HepG2 (cell line): ENCODE results near the gene SERPINA3. TPM values are rescaled to one million over a fixed set of nuclear protein-coding genes. Genes with fewer than 3 reads are reported as not detected.

Experiments used
- ARID5B ChIP-seq: IDR thresholded peaks from 2 replicates; pipeline ENCODE4 v1.4.0; 2020; ENCODE audit warnings: mild to moderate bottlenecking, missing genetic modification reagents
- CEBPB ChIP-seq: IDR thresholded peaks from 2 replicates; pipeline ENCODE4 v1.6.1; 2011; ENCODE audit warnings: low read depth, low read length, improper control_type of control experiment, borderline replicate concordance
- HIVEP1 ChIP-seq: sonication (generic); formaldehyde crosslinking; IDR thresholded peaks from 2 replicates; pipeline ENCODE4 v1.4.0; 2020; ENCODE audit warnings: mild to moderate bottlenecking, missing genetic modification reagents
- IRF2 ChIP-seq: IDR thresholded peaks from 2 replicates; pipeline ENCODE4 v1.6.1; 2018; ENCODE audit warnings: missing genetic modification reagents, missing compliant biosample characterization
- TAF15 ChIP-seq: fragments of 200-400 bp; formaldehyde crosslinking; IDR thresholded peaks from one replicate; pipeline ENCODE4 v1.6.1; 2018; ENCODE audit warnings: mild to moderate bottlenecking, low read depth, low read length; ENCODE audit not compliant: poor library complexity, severe bottlenecking
- ZNF350 ChIP-seq: sonication (generic); formaldehyde crosslinking; IDR thresholded peaks from 2 replicates; pipeline ENCODE4 v1.4.0; 2020; ENCODE audit warnings: mild to moderate bottlenecking, low read depth, missing genetic modification reagents, borderline replicate concordance
- ZNF790 ChIP-seq: sonication (generic); formaldehyde crosslinking; IDR thresholded peaks from 2 replicates; pipeline ENCODE4 v1.8.0; 2022; ENCODE audit warnings: missing genetic modification reagents, mild to moderate bottlenecking, borderline replicate concordance
- polyA plus RNA-seq, 8 experiments: library from polyadenylated mRNA; depleted of rRNA in 3 of 8; stranded (reverse) in 7 of 8; unstranded in 1 of 8; fragments of >200 nt; fragmentation: Illumina TruSeq in 4 of 8; extraction: Trizol in 4 of 8; gene quantifications; 2 replicates each; pipeline versions ENCODE4 v1.2.1 to v1.2.3, GENCODE V29; 2011 to 2016; ENCODE audit warnings: low read depth in 4 of 8, missing spikeins in 1 of 8, mixed read lengths in 1 of 8; ENCODE audit not compliant: insufficient read depth in 1 of 8
- total RNA-seq, 5 experiments: library from RNA; depleted of rRNA; stranded (reverse); fragments of >200 nt; fragmentation: Illumina TruSeq; extraction: Trizol; gene quantifications; 2 replicates each; pipeline ENCODE4 v1.2.3, GENCODE V29; 2016; ENCODE audit warnings: low read depth in 1 of 5
- TF ChIP-seq, protein P1 (sequence below): sonication (generic); formaldehyde crosslinking; IDR thresholded peaks from 2 replicates; pipeline ENCODE4 v1.4.0; 2020; ENCODE audit warnings: missing genetic modification reagents, mild to moderate bottlenecking, borderline replicate concordance
- TF ChIP-seq, protein P2 (sequence below): sonication (generic); formaldehyde crosslinking; IDR thresholded peaks from 2 replicates; pipeline ENCODE4 v1.8.1; 2023; ENCODE audit warnings: mild to moderate bottlenecking, missing genetic modification reagents, borderline replicate concordance
- TF ChIP-seq, protein P3 (sequence below): sonication (generic); formaldehyde crosslinking; IDR thresholded peaks from 2 replicates; pipeline ENCODE4 v1.8.1; 2023; ENCODE audit warnings: mild to moderate bottlenecking, missing genetic modification reagents
- TF ChIP-seq, protein P4 (sequence below): IDR thresholded peaks from 2 replicates; pipeline ENCODE4 v1.6.1; 2016; ENCODE audit warnings: missing compliant biosample characterization, missing genetic modification reagents, borderline replicate concordance
- TF ChIP-seq, protein P5 (sequence below): sonication (generic); formaldehyde crosslinking; IDR thresholded peaks from 2 replicates; pipeline ENCODE4 v1.4.0; 2020; ENCODE audit warnings: mild to moderate bottlenecking, missing genetic modification reagents
- TF ChIP-seq, protein P6 (sequence below): sonication (generic); formaldehyde crosslinking; IDR thresholded peaks from 2 replicates; pipeline ENCODE4 v1.5.1; 2020; ENCODE audit warnings: mild to moderate bottlenecking, missing genetic modification reagents, borderline replicate concordance

SERPINA3 gene
- total and polyA plus RNA-seq, 2 of the 13 experiments (the other 11 are each of a cell fraction or from before 2014, with no cell fraction given), result 825 to 2,200 TPM

DNA sequence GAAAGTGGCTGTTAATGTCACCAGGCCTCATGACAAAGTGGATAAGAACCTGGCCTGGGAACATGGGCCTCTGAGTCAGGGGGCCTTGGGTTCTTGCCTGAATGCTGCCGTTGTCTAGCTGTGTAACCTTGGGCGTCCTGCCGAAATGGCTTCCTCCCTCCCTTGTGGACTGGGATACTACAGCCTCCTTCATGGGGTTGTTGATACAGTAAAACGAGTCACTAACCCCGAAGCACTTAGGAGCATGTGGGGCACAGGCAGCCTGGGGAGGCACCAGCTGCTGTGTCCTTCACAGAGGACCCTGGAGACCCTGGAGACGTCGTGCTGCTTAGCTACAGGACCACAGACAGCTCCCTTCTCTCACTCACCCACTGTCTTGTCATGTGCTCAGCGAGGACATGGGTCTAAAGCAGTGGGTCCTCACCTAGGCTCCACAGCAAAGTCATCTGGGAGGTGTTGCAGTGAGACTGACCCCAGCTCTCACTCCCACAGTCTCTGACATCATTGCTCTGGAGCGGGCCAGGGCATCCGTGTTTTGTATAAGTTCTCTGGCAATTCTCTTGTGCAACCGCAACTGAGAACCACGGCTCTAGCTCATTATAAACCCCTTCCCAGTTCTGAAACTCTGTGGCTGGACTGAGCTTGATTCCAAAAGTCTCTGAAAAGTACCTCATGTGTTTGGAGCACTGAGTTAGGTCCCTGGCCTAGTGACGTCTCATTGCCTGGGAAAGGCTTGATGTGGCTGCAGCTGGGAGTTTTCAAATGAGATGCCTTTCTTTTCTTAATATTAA, 42.1 kb downstream of the SERPINA3 start (continued):
- TF ChIP-seq, protein P1, sequence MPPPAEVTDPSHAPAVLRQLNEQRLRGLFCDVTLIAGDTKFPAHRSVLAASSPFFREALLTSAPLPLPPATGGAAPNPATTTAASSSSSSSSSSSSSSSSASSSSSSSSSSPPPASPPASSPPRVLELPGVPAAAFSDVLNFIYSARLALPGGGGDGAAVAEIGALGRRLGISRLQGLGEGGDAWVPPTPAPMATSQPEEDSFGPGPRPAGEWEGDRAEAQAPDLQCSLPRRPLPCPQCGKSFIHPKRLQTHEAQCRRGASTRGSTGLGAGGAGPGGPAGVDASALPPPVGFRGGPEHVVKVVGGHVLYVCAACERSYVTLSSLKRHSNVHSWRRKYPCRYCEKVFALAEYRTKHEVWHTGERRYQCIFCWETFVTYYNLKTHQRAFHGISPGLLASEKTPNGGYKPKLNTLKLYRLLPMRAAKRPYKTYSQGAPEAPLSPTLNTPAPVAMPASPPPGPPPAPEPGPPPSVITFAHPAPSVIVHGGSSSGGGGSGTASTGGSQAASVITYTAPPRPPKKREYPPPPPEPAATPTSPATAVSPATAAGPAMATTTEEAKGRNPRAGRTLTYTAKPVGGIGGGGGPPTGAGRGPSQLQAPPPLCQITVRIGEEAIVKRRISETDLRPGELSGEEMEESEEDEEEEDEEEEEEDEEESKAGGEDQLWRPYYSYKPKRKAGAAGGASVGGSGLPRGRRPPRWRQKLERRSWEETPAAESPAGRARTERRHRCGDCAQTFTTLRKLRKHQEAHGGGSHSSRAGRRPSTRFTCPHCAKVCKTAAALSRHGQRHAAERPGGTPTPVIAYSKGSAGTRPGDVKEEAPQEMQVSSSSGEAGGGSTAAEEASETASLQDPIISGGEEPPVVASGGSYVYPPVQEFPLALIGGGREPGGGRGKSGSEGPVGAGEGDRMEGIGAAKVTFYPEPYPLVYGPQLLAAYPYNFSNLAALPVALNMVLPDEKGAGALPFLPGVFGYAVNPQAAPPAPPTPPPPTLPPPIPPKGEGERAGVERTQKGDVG, result no peak
- TF ChIP-seq IRF2 (CRISPR knock-in tag) (0 out of 2 replicates have a peak, but pooled peaks have one; percentile 44), CEBPB (peak; percentile 55; the same call in 1 of the 2 replicates), HIVEP1 (no peak), ARID5B (CRISPR knock-in tag) (peak; percentile 32; the same call in 1 of the 2 replicates), ZNF350 (CRISPR knock-in tag) (no peak; the same call in 1 of the 2 replicates), ZNF790 (CRISPR knock-in tag) (no peak), TAF15 (no peak)
- TF ChIP-seq, protein P2, sequence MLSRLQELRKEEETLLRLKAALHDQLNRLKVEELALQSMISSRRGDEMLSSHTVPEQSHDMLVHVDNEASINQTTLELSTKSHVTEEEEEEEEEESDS, result no peak
- TF ChIP-seq, protein P3, sequence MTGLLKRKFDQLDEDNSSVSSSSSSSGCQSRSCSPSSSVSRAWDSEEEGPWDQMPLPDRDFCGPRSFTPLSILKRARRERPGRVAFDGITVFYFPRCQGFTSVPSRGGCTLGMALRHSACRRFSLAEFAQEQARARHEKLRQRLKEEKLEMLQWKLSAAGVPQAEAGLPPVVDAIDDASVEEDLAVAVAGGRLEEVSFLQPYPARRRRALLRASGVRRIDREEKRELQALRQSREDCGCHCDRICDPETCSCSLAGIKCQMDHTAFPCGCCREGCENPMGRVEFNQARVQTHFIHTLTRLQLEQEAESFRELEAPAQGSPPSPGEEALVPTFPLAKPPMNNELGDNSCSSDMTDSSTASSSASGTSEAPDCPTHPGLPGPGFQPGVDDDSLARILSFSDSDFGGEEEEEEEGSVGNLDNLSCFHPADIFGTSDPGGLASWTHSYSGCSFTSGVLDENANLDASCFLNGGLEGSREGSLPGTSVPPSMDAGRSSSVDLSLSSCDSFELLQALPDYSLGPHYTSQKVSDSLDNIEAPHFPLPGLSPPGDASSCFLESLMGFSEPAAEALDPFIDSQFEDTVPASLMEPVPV (CRISPR knock-in tag), result no peak
- TF ChIP-seq, protein P4, sequence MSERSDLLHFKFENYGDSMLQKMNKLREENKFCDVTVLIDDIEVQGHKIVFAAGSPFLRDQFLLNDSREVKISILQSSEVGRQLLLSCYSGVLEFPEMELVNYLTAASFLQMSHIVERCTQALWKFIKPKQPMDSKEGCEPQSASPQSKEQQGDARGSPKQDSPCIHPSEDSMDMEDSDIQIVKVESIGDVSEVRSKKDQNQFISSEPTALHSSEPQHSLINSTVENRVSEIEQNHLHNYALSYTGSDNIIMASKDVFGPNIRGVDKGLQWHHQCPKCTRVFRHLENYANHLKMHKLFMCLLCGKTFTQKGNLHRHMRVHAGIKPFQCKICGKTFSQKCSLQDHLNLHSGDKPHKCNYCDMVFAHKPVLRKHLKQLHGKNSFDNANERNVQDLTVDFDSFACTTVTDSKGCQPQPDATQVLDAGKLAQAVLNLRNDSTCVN (CRISPR knock-in tag), result no peak
- TF ChIP-seq, protein P5, sequence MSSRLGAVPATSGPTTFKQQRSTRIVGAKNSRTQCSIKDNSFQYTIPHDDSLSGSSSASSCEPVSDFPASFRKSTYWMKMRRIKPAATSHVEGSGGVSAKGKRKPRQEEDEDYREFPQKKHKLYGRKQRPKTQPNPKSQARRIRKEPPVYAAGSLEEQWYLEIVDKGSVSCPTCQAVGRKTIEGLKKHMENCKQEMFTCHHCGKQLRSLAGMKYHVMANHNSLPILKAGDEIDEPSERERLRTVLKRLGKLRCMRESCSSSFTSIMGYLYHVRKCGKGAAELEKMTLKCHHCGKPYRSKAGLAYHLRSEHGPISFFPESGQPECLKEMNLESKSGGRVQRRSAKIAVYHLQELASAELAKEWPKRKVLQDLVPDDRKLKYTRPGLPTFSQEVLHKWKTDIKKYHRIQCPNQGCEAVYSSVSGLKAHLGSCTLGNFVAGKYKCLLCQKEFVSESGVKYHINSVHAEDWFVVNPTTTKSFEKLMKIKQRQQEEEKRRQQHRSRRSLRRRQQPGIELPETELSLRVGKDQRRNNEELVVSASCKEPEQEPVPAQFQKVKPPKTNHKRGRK, result no peak
- TF ChIP-seq, protein P6, sequence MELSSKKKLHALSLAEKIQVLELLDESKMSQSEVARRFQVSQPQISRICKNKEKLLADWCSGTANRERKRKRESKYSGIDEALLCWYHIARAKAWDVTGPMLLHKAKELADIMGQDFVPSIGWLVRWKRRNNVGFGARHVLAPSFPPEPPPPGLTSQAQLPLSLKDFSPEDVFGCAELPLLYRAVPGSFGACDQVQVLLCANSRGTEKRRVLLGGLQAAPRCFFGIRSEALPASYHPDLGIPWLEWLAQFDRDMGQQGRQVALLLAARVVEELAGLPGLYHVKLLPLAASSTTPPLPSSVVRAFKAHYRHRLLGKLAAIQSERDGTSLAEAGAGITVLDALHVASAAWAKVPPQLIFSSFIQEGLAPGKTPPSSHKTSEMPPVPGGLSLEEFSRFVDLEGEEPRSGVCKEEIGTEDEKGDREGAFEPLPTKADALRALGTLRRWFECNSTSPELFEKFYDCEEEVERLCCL, result no peak
